Putamen (tissue), 1 donor: ENCODE measurements around the gene LY86.
"Not testable (repeated sequence)": the region's sequence is repeated elsewhere in the genome, so short reads cannot be mapped to it uniquely, and the experiment has no call there.

ENCODE experiments used
- DNase-seq: peaks from one replicate; pipeline ENCODE4 v3.0.0-alpha.2; 2016; ENCODE audit warnings: low spot score

LY86 gene

DNA sequence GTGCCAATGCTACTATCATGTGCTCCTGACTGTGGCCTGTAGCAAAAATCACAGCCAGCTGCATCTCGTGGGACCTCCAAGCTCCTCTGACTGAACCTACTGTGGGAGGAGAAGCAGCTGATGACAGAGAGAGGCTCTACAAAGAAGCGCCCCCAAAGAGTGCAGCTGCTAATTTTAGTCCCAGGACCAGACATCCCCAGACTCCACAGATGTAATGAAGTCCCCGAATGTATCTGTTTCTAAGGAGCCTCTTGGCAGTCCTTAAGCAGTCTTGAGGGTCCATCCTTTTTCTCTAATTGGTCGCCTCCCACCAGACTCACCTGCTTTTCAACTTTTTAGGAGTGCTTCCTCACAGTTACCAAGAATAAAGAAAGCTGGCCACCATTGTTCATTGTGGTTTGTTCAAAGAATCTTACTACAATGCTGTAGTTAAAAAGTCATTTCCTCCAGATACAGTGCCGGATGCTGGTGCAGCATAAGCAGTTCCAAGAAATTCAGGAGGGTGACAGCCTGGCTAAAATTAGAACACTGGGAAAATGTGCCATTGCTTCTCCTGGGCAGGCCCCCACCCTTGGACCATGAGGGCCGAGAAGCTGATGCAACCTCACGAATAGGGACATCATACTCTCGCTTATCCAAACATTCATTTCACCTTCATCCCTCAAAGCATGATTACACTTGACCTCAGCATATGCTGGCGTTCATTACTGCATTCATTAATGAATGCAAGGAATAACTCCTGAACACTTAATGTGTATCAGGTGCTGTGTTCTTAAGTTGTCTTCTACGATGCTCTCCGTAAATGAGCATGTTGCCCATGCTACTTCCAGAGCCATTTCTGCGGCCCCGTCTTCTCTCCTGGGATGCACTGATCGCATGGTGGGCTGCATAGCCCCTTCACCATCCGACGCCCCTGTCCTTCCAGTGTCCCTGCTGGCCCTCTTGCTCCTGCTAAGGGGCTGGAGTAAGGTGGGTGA is 66.4 kb downstream of the LY86 start:
- no peak for DNase-seq

- no peak for DNase-seq
These were observed 67.3 kb downstream of the LY86 start for GRCh38 chr6:6655805-6656251.

- DNase-seq, result no peak
These were observed 67.8 kb downstream of the LY86 start for GRCh38 chr6:6656287-6656686.

DNA sequence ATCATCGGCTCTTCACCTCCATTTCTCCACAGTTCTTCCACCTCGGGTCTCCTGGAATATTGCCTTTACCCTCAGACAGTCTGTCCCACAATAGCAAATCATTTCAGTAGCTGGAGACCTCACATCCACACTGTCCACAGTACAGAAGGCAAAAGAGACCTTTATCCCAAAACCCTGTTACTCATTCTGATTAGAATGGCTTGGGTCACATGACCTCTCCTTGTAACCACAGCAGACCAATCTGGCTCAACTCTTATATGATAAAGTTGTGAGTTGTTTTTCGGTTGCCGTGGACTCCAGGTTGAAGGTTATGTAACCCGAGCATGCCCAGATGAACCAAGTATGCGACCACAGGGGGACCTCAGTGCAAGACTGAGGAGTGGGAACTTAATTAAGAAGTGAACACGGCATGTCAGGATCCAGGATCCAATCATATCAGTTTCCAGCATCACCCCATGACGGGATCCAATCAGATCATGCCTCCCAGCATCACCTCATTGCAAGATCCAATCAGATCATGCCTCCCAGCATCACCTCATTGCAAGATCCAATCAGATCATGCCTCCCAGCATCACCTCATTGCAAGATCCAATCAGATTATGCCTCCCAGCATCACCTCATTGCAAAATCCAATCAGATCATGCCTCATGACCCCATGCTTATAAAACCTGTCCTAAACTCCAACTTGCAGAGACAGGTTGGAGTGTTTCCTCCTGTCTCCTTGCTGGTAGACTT is 68.7 kb downstream of the LY86 start:
- no peak for DNase-seq

GRCh38 chr6:6657820-6658217 is 69.3 kb downstream of the LY86 start:
- no peak for DNase-seq

DNA sequence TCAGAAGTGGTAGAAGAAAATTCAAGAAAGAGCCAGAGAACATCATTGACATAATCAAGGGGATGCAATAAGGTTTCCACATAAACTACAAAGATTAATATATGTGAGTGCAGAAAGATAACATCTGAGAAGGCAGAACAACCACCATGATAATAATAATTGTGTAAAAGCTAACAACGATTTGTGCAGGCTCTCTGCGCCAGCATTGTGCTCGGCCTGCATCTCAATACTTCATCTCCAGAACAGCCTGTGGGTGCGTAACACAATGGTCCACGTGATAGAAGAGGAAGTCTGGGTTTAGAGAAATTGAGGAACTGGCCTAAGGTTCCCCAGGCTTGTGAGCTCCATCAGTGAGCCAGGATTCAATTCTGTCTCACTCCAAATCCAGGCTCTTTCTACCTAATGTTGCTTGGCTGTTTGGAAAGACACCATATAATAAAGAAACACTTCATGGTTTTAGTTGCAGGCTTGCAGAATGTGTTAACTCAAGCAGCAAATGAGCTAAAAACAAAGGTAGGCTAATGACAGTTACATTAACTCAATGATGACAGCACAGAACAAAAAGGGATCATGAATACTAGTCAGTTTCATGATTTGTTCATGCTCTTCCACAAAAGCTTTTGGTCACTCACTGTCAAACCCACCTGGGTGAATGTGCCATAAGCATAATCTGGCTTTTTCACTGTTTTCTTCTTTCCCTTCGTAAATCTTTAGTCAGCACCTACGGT is 71.2 kb downstream of the LY86 start:
- DNase-seq, result peak; percentile 40

DNA sequence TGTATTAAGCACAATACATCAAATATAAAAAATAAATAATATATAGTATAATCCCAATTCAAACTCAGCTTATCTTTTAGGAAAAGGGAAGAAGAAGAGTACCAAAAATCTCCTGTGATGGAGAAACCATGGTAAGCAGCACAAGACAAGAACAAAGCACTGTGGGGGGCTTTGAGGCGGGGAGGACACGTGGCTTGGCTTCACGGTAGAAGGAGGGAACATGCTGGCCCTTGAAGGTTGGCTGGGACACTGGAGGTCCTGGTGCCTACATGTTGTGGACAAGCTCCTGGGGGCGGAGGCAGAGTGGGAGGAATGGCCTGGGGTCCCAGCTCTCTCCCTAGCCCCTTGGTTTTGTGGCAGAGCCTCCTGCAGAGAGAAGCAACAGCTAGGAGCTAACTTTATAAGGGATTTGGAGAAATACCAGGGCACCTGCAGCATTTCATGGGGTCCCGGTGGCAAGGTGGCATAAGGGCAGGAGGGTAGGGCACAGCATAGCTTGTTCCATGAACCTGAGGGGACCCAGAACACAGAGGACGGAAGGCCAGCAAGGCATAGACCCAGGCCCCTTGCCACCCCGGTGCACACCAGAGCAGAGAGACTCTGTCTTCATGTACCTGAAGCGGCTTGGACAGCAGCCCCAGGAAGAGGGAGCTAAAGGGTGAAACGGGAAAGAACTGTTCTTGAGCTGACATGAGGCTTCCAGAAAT is 72.0 kb downstream of the LY86 start:
- DNase-seq, result no peak

GRCh38 chr6:6661191-6661590 is 72.7 kb downstream of the LY86 start:
- no peak for DNase-seq

GRCh38 chr6:6661684-6662083 is 73.2 kb downstream of the LY86 start:
- peak; percentile 29 for DNase-seq

DNA sequence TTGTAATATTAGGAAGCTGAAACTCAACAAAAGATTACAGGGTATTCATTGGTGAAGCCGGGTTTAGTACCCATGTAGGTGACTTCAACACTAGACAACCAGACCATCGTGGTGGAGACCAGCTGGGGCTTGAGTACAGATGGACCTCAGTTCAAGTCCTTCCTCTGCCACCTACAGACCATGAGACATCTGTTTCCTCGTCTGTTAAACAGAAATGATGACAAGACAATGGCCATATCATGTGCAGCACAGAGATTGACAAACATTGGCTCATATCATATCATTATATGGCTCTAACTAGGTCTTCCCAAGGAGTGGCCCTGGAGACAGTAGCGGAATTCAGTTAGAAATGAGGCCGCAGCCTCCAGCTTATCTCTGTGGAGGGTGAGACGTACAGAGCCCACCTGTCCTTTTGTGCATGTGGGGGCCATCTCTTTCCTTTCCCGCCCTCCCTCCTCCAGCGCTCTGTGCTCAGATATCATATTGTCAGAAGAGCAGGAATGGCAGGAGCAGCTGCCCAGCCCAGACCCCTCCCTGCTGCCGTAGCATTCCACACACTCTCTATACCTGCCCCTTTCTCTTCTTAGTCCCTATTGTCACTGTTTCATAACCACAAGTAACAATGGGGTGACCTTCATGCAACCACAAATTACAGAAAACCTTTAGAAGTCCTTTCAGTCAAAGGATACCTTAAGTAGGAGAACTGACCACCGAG is 75.1 kb downstream of the LY86 start:
- DNase-seq, result no peak

- DNase-seq, result no peak
These were observed 77.2 kb downstream of the LY86 start for GRCh38 chr6:6665555-6666243.

- DNase-seq, result not testable (repeated sequence)
These were observed 81.6 kb downstream of the LY86 start for GRCh38 chr6:6670150-6670549.

- DNase-seq, result no peak
These were observed 86.4 kb downstream of the LY86 start for GRCh38 chr6:6674872-6675271.

GRCh38 chr6:6676910-6677441 is 88.5 kb downstream of the LY86 start:
- DNase-seq, result peak; percentile 58

- no peak for DNase-seq
These were observed 89.7 kb downstream of the LY86 start for GRCh38 chr6:6678185-6678671.

GRCh38 chr6:6678811-6679210 is 90.3 kb downstream of the LY86 start:
- no peak for DNase-seq

- DNase-seq, result no peak
These were observed 91.1 kb downstream of the LY86 start for GRCh38 chr6:6679633-6680032.

DNA sequence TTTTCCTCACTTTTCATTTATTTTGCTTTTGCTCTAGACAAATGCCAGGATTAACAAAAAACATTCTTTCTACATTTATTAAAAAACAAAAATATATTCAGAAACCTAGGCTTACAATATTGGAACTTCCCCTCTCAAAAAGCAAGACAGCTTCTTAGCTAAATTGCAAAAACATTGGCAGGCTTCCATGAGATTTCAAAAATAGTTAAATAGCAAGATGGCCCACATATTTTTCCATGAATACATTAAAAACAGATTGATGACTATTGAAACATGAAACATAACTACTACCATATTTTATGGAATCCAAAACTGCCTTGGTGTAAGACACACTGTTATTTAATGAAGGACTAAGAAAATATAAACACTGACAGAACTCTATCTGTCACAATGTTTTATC is 92.0 kb downstream of the LY86 start:
- no peak for DNase-seq

DNA sequence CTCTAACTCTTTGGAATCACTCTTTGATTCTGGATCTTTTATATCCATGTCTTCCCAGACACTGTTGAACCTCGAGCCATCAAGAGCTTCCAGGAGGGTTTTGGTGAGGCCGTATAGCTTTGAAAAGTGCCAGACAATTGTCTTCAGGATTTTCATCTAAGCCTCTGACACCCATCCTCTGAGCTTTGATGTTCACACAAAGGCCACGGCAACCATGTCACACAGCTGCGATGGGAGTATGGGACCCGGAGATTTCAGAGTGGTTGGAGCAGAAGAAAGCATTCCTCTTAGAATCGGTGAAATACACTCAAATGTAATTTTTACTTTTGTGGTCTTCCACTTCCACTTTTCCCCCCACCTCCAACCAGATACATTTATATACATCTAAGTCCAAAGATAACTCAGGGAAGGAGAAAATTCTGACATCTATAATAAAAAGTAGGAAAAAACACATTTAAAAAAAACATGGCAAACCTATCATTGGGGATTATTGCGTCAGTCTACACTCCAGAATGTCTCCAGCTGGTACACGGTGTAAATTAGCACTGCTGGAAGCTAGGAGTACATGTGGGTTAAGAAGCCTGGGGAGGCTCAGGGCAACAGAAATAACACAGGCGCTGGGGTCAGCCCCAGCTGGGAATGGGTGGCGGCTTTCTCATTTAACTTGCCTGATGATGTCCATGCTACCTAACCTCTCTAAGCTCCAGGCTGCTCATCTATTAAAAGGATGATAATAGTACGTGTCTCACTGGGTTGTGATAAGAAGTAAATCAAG is 92.7 kb downstream of the LY86 start:
- no peak for DNase-seq
